ENCODE data around the gene CDC25B.

DNA sequence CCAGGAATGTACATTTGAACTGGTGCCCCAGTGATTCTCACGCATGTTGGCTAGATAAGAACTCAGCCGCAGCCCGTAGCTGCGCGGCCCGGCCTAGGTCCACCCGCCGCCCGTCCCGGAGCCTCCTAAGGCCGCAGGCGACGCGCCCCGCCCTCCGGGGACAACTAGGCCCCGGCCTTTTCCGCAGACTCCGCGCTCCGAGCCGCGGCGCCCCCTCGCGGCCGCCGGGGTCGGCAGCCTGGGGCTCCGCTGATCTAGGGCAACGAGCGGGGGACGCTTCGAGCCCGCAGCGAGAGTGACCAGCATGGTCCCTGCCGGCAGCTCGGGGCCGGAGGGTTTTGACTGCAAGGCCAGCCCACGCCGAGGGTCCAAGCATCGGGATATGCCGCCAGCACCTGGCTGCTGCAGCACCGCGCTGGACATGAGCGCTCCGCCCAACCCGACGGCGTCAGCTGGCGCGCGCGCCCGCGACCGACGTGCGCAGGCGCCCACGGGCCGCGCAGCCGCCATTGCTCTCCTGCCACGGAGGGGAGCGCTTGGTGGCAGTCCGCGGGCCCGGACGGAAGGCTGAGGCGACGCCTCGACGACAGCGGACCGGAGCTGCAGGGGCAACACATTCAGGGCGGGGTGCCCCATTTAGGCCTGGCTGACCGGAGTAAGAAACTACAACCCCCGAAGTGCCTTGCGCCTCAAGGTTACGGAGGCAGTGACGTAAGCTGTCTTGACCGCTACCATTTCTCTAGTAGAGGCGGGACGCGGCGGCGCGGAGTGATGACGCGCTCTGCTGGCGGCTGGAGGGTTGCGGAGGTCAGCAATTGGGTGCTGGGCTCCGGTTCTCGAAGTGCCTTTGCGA is 24.2 kb downstream of the CDC25B start, which contains the start of gene AP5S1:
- TF ChIP-seq, protein P1, sequence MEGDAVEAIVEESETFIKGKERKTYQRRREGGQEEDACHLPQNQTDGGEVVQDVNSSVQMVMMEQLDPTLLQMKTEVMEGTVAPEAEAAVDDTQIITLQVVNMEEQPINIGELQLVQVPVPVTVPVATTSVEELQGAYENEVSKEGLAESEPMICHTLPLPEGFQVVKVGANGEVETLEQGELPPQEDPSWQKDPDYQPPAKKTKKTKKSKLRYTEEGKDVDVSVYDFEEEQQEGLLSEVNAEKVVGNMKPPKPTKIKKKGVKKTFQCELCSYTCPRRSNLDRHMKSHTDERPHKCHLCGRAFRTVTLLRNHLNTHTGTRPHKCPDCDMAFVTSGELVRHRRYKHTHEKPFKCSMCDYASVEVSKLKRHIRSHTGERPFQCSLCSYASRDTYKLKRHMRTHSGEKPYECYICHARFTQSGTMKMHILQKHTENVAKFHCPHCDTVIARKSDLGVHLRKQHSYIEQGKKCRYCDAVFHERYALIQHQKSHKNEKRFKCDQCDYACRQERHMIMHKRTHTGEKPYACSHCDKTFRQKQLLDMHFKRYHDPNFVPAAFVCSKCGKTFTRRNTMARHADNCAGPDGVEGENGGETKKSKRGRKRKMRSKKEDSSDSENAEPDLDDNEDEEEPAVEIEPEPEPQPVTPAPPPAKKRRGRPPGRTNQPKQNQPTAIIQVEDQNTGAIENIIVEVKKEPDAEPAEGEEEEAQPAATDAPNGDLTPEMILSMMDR (IDR thresholded peaks at IDR 0.05 in 2 of 3, conservative IDR thresholded peaks at IDR 0.05 in 1 of 3; ENCODE audit: borderline replicate concordance in 1 of 3, insufficient read depth in 1 of 3, low read depth in 2 of 3, low read length in 2 of 3) = peak in 2 of 3 experiments; percentile 91 to 98; a peak in 4 of 6 replicates
- no peak for TF ChIP-seq SP1 (IDR thresholded peaks at IDR 0.05; ENCODE audit: low read depth)
- TF ChIP-seq CEBPB (IDR thresholded peaks at IDR 0.05; ENCODE audit: low read depth) = no peak
- no peak for TF ChIP-seq JUND (IDR thresholded peaks at IDR 0.05)
- TF ChIP-seq POLR2AphosphoS5 (IDR thresholded peaks at IDR 0.05; ENCODE audit: low read depth, low read length) = peak; percentile 79

Data from HCT116 (cell line).